ENCODE data around the gene TTLL10. TPM values are rescaled to one million over a fixed set of nuclear protein-coding genes. Genes with fewer than 3 reads are reported as not detected.

TTLL10 gene
- total RNA-seq, 1 donor from 2014 or later = not detected

DNA sequence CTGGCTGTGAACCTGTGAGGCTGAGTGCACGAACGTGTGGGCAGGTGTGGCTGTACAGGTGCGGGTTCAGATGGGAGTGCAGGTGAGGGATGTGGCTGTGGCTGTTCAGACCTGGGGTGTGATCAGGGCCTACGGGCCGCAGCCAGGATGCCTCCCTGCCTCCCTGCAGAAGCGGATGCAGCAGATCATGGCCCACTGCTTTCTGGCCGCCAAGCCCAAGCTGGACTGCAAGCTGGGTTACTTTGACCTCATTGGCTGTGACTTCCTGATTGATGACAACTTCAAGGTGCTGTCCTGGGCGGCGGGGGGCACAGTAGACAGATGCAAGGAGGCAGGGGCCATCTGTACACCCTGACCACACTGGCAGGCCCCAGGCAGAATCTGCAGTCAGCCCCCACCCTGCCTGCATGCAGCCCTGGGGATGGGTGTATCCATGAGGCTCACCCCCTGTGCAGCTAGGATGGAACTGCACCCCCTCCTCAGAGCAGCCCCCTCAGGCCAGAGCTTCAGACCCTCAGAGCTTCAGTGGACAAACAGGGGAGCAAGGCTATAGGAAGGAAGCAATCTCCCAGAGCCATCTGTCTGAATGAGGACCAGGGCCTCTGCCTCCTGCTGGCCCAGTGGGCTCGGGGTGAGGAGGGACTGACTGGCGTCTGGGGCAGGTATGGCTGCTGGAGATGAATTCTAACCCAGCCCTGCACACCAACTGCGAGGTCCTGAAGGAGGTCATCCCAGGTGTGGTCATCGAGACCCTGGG is 22.9 kb downstream of the TTLL10 start:
- no peaks in the 10 kb centered on the region for H3K36me3 ChIP-seq
- DNase-seq (ENCODE audit: extremely low spot score in 2 of 2) = no peak
- no peak overlapping the region for H3K27ac ChIP-seq
- intact Hi-C loops (cut with DNase I) = no loop called here
- H3K4me3 ChIP-seq = no peak overlapping the region
- peaks cover 10% of the 10 kb centered on the region for H3K4me1 ChIP-seq
- no peaks in the 10 kb centered on the region for H3K27me3 ChIP-seq
- TF ChIP-seq POLR2AphosphoS5 (IDR thresholded peaks at IDR 0.05; ENCODE audit: insufficient read depth in 1 of 2, low read depth in 1 of 2) = no peak
- TF ChIP-seq, protein P1, sequence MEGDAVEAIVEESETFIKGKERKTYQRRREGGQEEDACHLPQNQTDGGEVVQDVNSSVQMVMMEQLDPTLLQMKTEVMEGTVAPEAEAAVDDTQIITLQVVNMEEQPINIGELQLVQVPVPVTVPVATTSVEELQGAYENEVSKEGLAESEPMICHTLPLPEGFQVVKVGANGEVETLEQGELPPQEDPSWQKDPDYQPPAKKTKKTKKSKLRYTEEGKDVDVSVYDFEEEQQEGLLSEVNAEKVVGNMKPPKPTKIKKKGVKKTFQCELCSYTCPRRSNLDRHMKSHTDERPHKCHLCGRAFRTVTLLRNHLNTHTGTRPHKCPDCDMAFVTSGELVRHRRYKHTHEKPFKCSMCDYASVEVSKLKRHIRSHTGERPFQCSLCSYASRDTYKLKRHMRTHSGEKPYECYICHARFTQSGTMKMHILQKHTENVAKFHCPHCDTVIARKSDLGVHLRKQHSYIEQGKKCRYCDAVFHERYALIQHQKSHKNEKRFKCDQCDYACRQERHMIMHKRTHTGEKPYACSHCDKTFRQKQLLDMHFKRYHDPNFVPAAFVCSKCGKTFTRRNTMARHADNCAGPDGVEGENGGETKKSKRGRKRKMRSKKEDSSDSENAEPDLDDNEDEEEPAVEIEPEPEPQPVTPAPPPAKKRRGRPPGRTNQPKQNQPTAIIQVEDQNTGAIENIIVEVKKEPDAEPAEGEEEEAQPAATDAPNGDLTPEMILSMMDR (IDR thresholded peaks at IDR 0.05) = no peak
- H3K9me3 ChIP-seq = peaks cover 4% of the 10 kb centered on the region

DNA sequence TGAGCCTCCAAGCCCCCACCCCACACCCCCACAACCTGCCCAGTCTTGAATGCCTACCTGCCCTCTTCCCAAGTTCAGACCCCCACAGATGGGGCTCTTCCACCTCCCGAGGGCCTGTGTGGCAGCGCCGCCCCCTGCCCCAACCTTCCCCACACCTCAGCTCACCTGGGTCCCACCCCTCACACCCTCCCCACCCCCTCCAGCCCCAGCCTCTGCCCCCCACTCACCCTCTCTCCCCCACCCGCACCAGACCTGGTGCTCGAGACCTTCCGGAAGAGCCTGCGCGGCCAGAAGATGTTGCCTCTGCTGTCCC is 23.5 kb downstream of the TTLL10 start:
- intact Hi-C loops (cut with DNase I) = no loop called here
- H3K36me3 ChIP-seq = no peaks in the 10 kb centered on the region
- TF ChIP-seq POLR2A (IDR thresholded peaks at IDR 0.05) (no peak), POLR2AphosphoS5 (IDR thresholded peaks at IDR 0.05; ENCODE audit: insufficient read depth in 1 of 2, low read depth in 1 of 2) (no peak)
- TF ChIP-seq, protein P1 (IDR thresholded peaks at IDR 0.05) = no peak

DNA sequence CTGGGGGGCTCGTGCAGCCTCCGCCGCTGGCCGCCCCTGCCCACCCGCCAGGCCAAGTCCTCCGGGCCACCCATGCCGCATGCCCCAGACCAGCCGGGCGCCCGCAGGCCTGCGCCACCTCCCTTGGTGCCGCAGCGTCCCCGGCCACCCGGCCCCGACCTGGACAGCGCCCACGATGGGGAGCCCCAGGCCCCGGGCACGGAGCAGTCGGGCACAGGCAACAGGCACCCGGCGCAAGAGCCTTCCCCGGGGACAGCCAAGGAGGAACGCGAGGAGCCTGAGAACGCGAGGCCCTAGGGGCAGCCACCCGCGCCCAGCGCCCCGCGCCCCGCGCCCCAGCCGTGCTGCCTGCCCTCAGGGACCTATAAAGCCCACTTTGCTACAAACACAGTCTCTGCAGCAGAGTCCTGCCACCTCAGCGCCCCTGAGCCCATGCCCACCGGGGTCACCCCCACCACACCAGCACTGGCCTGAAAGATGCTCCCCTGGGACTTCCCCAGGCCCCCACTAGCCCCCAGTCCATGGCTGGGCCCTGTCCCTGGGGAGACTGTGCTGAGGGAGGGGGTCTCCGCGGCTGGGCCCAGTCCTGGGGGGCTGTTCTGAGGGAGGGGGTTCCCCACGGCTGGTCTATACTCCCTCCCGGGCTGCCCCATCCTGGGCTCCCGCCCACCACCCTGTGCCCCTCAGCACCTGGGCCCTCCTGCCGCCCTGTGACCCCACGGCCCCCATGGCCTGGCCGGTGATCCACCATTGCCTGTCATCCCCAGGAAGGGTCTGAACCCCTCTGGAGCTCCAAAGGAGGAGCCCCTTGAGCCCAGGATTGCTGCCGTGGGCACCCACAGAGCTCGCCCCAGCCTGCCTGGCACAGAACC is 24.1 kb downstream of the TTLL10 start:
- H3K4me3 ChIP-seq = no peak overlapping the region
- peaks cover 4% of the 10 kb centered on the region for H3K9me3 ChIP-seq
- TF ChIP-seq POLR2AphosphoS5 (IDR thresholded peaks at IDR 0.05; ENCODE audit: insufficient read depth in 1 of 2, low read depth in 1 of 2) = no peak
- no peak for TF ChIP-seq POLR2A (IDR thresholded peaks at IDR 0.05)
- TF ChIP-seq, protein P1 (IDR thresholded peaks at IDR 0.05) = no peak
- H3K27ac ChIP-seq = no peak overlapping the region
- DNase-seq (ENCODE audit: extremely low spot score in 2 of 2) = no peak
- peaks cover 10% of the 10 kb centered on the region for H3K4me1 ChIP-seq
- no peaks in the 10 kb centered on the region for H3K27me3 ChIP-seq
- intact Hi-C loops (cut with DNase I) = no loop called here
- no peaks in the 10 kb centered on the region for H3K36me3 ChIP-seq

More for the DNA sequence above, 23.5 kb downstream of the TTLL10 start:
- H3K4me1 ChIP-seq = peaks cover 10% of the 10 kb centered on the region
- H3K27me3 ChIP-seq = no peaks in the 10 kb centered on the region
- no peak for DNase-seq (ENCODE audit: extremely low spot score in 2 of 2)
- no peak overlapping the region for H3K27ac ChIP-seq
- H3K4me3 ChIP-seq = no peak overlapping the region
- peaks cover 4% of the 10 kb centered on the region for H3K9me3 ChIP-seq

DNA sequence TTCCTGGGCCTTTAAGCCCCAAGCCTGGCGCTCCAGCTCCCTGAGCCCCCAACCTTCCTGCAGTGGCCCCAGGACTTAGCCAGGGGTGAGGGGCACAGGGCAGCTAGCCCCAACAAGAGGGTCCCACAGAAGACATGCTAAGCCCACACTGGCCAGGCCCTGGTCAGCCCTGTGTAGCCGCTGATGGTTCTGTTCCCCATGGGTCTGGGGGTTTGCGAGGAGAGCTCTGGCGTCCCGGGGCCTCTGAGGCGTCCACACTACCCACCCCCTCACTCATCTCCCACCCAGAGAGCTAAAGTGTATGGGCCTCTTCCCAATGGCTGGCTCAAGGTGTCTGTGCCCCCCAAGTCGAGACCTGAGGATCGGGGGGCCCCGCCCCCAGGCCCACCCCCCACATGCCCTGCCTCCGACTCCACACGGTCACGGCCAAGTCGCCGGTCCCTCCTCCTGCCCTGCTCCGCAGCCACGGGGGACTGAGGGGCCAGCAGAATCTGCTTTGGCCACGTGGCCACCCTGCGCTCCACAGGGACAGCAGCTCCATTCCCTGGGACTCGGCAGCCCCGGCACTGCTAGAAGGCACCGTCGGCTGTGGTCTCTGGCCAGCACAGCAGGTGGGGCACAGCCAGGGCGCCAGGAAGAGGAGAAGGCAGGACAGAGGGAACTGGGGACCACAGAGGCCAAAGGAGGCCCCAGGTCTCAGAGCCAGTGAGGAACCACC is 24.9 kb downstream of the TTLL10 start:
- no peak overlapping the region for H3K4me3 ChIP-seq
- H3K27ac ChIP-seq = no peak overlapping the region
- TF ChIP-seq POLR2AphosphoS5 (IDR thresholded peaks at IDR 0.05; ENCODE audit: insufficient read depth in 1 of 2, low read depth in 1 of 2) (no peak), POLR2A (IDR thresholded peaks at IDR 0.05) (no peak)
- TF ChIP-seq, protein P1 (IDR thresholded peaks at IDR 0.05) = no peak
- no peaks in the 10 kb centered on the region for H3K27me3 ChIP-seq
- H3K36me3 ChIP-seq = no peaks in the 10 kb centered on the region
- intact Hi-C loops (cut with DNase I) = no loop called here
- H3K4me1 ChIP-seq = peaks cover 10% of the 10 kb centered on the region
- peaks cover 4% of the 10 kb centered on the region for H3K9me3 ChIP-seq
- no peak for DNase-seq (ENCODE audit: extremely low spot score in 2 of 2)

Measured in vagina (tissue), 2 donors.